DMS114 treated with DMSO at 0.1 percent for 48 hours (cell line): ENCODE measurements around the gene SRMS.

Source experiments
- DNase-seq: peaks from one replicate; lab custom pipeline; 2025; ENCODE audit not compliant: unreplicated experiment; lab: John Stamatoyannopoulos, UW

SRMS gene

DNA sequence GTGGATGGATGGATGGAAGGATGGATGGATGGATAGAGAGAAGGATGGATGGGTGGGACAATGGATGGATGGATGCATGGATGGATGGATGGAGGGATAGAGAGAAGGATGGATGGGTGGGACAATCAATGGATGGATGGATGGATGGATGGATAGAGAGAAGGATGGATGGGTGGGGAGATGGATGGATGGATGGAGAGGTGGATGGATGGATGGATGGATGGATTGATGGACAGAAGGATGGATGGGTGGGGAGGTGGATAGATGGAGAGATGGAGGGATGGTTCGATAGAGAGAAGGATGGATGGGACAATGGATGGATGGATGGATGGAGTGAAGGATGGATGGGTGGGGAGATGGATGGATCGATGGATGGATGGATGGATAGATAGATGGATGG, 55.0 kb downstream of the SRMS start:
- DNase-seq = no peak

DNA sequence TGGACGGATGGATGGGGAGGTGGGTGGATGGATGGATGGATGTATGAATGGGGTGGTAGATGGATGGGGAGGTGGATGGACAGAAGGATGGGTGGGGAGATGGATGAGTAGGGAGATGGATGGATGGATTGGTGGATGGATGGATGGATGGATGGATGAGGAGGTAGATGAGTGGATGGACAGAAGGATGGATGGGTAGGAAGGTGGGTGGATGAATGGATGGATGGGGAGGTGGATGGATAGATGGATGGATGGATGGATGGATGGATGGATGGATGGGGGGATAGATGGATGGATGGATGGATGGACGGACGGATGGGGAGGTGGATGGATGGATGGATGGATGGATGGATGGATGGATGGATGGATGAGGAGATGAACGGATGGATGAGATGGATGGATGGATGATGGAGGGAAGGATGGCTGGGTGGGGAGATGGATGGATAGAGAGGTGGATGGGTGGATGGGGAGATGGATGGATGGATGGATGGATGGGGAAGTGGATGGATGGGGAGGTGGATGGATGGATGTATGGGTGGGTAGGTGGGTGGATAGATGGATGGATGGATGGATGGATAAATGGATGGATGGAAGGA, 55.8 kb downstream of the SRMS start:
- DNase-seq = no peak

DNA sequence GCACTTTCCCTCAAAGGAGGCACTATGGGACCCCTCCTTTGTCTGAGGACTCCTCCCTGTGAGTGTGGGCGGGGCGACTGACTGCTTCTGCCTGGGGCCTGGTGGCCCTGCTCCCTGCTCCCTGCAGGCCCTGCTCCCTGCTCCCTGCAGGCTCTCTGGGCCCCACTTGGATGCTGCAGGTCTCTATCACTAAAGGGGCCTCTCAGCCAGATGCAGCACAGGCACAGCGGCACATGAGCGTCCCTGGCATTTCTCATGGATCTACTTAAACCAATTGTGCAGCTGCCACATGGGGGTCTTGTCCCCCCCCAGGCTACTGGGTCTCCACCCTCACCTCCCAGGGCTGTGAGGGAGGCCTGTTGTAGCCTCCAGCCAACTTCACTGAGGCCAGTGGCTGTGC, 56.5 kb downstream of the SRMS start:
- DNase-seq = no peak
